Measurements from ENCODE around the gene ST7. TPM values are rescaled to one million over a fixed set of nuclear protein-coding genes. Genes with fewer than 3 reads are reported as not detected.

The ST7 gene
- total RNA-seq, 1 donor from 2014 or later: 17.0 TPM

DNA sequence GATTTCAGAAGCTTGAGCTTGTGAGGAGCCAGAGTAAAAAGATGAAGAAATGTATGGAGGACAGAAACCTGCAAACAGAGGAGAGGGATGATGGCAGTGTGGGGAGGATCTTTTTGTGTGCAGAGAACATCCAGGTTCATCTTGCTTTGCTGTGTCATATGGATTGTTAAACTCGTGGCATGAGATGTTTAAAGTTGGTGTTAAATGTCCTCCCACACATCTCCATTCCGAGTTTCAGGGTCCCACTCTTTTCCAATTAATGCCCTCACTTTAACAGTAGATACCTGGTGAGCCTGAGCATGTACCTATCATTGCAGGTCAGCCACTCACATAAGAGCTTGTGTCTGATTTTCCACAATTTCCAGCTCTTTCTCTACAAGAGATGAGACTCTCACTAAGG is 147.7 kb downstream of the ST7 start:
- no peak overlapping the region for H3K4me3 ChIP-seq (ENCODE audit: low read depth, low read length)
- TF ChIP-seq, protein P1, sequence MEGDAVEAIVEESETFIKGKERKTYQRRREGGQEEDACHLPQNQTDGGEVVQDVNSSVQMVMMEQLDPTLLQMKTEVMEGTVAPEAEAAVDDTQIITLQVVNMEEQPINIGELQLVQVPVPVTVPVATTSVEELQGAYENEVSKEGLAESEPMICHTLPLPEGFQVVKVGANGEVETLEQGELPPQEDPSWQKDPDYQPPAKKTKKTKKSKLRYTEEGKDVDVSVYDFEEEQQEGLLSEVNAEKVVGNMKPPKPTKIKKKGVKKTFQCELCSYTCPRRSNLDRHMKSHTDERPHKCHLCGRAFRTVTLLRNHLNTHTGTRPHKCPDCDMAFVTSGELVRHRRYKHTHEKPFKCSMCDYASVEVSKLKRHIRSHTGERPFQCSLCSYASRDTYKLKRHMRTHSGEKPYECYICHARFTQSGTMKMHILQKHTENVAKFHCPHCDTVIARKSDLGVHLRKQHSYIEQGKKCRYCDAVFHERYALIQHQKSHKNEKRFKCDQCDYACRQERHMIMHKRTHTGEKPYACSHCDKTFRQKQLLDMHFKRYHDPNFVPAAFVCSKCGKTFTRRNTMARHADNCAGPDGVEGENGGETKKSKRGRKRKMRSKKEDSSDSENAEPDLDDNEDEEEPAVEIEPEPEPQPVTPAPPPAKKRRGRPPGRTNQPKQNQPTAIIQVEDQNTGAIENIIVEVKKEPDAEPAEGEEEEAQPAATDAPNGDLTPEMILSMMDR (IDR thresholded peaks at IDR 0.05; ENCODE audit: insufficient read depth, low read length, poor library complexity, severe bottlenecking): no peak
- no peaks in the 10 kb centered on the region for H3K36me3 ChIP-seq (ENCODE audit: control insufficient read depth, insufficient read depth, low read length)
- no peaks in the 10 kb centered on the region for H3K27me3 ChIP-seq (ENCODE audit: control insufficient read depth, insufficient read depth, low read length)
- no peak for DNase-seq (ENCODE audit: low read depth)

DNA sequence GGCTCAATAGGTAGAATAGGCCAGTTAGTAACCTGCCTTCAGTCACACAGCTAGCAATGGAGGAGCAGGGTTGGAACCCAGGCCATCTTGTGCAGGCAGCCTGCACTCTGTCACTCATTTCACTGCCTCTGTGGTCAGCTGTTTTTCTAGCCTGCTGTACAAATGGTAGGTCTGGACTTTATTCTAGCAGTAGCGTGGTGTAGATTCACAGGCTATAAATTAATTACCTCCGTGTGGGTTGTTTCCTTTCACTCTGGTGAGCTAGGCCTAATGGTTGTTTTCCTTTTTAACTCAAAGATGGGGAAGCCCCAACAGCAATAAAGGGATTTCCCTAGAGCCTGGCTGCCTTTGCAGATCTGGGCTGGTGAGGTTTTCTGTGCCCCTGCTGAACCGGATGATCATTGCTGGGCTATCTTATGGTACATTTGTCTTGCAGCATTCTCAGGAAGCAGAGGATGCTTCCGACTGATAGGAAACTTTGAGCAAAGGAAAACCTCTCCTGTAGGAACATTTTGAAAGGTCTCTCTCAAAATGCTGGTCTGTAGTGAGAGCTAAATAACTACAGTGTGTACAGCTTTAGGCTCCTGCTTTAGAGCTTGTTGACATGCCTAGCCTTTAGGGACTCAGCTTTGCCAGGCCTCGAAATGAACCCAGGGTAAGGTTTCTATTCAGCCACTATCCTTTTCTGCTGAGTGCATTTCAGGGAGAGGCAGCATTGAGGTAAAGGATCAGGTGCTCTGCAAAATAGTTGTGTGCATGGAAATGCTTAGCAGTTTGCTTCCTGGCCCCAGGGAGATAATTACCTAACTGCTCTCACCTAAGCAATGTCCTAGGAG is 157.4 kb downstream of the ST7 start:
- Histone ChIP-seq H3K27me3 (ENCODE audit: control insufficient read depth, insufficient read depth, low read length) (no peaks in the 10 kb centered on the region), H3K4me3 (ENCODE audit: low read depth, low read length) (no peak overlapping the region), H3K36me3 (ENCODE audit: control insufficient read depth, insufficient read depth, low read length) (no peaks in the 10 kb centered on the region)
- TF ChIP-seq, protein P1 (IDR thresholded peaks at IDR 0.05; ENCODE audit: insufficient read depth, low read length, poor library complexity, severe bottlenecking): no peak
- no peak for DNase-seq (ENCODE audit: low read depth)

DNA sequence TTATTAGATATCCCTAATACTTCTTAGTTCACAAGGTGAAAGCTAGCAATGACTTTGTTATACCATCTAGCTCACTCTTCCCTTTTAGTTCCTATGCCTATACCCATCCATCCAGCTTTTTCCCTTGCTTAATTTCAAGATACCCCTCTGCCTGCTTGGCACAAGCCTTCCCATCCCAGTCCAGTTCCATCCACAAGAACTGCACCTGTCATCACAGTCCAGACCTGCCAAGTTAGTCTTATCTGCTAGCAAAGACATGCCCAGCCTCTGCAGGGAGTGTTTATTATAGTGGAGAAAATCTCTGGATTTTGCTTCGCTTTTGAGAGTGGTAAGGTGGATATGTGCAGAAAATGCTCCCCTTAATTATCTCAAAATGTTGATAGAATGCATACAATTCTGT is 158.2 kb downstream of the ST7 start:
- Histone ChIP-seq H3K4me3 (ENCODE audit: low read depth, low read length) (no peak overlapping the region), H3K27me3 (ENCODE audit: control insufficient read depth, insufficient read depth, low read length) (no peaks in the 10 kb centered on the region), H3K36me3 (ENCODE audit: control insufficient read depth, insufficient read depth, low read length) (no peaks in the 10 kb centered on the region)
- DNase-seq (ENCODE audit: low read depth): no peak
- TF ChIP-seq, protein P1 (IDR thresholded peaks at IDR 0.05; ENCODE audit: insufficient read depth, low read length, poor library complexity, severe bottlenecking): no peak

DNA sequence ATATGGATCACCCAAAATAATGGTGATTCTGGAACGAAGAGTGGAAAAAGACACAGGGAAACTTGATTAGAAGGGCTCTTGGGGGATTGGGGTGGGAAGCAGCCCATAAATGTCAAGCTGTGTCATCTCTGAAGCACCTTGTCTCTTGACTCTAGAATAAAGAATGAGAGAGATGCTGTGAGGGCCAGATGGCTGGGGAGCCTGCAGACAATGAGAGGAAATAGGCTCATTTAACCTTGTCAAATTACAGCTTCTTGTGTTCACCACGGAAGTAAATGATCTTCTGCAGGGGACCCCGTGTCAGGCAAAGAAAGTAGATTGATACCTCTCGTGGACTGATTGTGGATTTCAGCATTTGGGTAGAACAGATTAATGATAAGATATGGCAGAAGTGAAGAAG is 159.3 kb downstream of the ST7 start:
- Histone ChIP-seq H3K27me3 (ENCODE audit: control insufficient read depth, insufficient read depth, low read length) (no peaks in the 10 kb centered on the region), H3K36me3 (ENCODE audit: control insufficient read depth, insufficient read depth, low read length) (no peaks in the 10 kb centered on the region), H3K4me3 (ENCODE audit: low read depth, low read length) (no peak overlapping the region)
- no peak for DNase-seq (ENCODE audit: low read depth)
- TF ChIP-seq, protein P1 (IDR thresholded peaks at IDR 0.05; ENCODE audit: insufficient read depth, low read length, poor library complexity, severe bottlenecking): no peak

DNA sequence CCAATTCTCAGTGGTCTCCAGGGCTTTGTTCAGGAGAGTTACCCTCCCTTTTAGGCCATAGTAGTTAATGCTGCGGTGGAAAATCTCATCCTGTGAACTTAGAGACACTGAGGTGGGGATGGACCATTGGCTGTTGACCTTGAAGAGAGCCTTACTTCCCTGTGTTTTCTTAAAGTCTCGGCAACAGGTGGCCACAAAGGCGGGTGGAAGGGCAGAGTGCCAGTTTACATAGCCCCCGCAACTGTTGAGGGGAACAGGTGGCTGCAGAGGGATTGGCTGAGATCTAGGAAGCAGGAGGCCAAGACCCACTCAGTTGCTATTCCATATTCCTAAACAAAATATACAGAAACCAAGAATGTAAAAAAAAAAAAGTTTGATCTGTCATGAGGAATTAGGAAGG is 160.6 kb downstream of the ST7 start:
- Histone ChIP-seq H3K36me3 (ENCODE audit: control insufficient read depth, insufficient read depth, low read length) (no peaks in the 10 kb centered on the region), H3K27me3 (ENCODE audit: control insufficient read depth, insufficient read depth, low read length) (no peaks in the 10 kb centered on the region), H3K4me3 (ENCODE audit: low read depth, low read length) (no peak overlapping the region)
- no peak for DNase-seq (ENCODE audit: low read depth)
- TF ChIP-seq, protein P1 (IDR thresholded peaks at IDR 0.05; ENCODE audit: insufficient read depth, low read length, poor library complexity, severe bottlenecking): no peak

DNA sequence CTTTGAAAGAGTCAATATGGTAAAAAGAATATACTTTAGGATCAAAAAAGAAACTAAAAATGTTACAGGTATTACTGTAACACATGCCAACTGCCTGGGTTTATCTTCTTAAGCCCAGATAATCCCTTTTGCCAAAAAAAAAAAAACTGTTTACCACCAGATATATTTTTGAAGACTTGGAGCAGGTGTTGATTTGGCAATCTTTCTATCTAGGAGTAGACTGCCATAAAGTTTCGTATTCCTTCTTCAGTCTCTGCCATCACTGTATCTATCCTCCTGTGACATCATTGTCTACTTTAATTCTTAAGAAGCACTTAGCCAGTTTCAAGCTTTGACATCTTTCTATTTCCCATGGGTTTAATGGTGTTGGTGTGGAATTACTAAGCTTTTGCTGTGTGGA is 161.0 kb downstream of the ST7 start:
- DNase-seq (ENCODE audit: low read depth): no peak
- TF ChIP-seq, protein P1 (IDR thresholded peaks at IDR 0.05; ENCODE audit: insufficient read depth, low read length, poor library complexity, severe bottlenecking): no peak
- Histone ChIP-seq H3K27me3 (ENCODE audit: control insufficient read depth, insufficient read depth, low read length) (no peaks in the 10 kb centered on the region), H3K4me3 (ENCODE audit: low read depth, low read length) (no peak overlapping the region), H3K36me3 (ENCODE audit: control insufficient read depth, insufficient read depth, low read length) (no peaks in the 10 kb centered on the region)

All from kidney epithelial cell (primary cell).